ENCODE results near the gene CAPN15. TPM values are rescaled to one million over a fixed set of nuclear protein-coding genes. Genes with fewer than 3 reads are reported as not detected.
A peak's percentile ranks its signal among the peaks of the same experiment; 100 is the strongest.

The CAPN15 gene
- total and polyA plus RNA-seq, 9 of the 15 experiments (the other 6 are each of a cell fraction or from before 2014, with no cell fraction given) = 0.62 to 111 (median 14.2) TPM

GRCh38 chr16:566475-567372, 39.2 kb downstream of the CAPN15 start, which contains the start of gene NHLRC4 (continued):
- TF ChIP-seq PBX2 (CRISPR knock-in tag; IDR thresholded peaks at IDR 0.05; ENCODE audit: low read depth) (no peak), PBX2 (tag; conservative IDR thresholded peaks at IDR 0.05; ENCODE audit: low read depth) (peak; percentile 35; the same call in 1 of the 2 replicates), SMAD2 (IDR thresholded peaks at IDR 0.05; ENCODE audit: low read depth, low read length) (no peak), KDM4B (IDR thresholded peaks at IDR 0.05; ENCODE audit: borderline replicate concordance in 2 of 2, low read depth in 1 of 2) (no peak), E2F4 (CRISPR knock-in tag; IDR thresholded peaks at IDR 0.05; ENCODE audit: low read depth) (no peak), MXI1 (IDR thresholded peaks at IDR 0.05; ENCODE audit: low read depth, low read length) (no peak; the same call in 1 of the 2 replicates), DIDO1 (tag; IDR thresholded peaks at IDR 0.05; ENCODE audit: low read depth) (no peak), FIP1L1 (IDR thresholded peaks at IDR 0.05; ENCODE audit: low read depth, low read length, poor library complexity, severe bottlenecking) (no peak), PPARD (CRISPR knock-in tag; IDR thresholded peaks at IDR 0.05) (no peak), STAT5A (IDR thresholded peaks at IDR 0.05; ENCODE audit: borderline replicate concordance, low read length) (no peak), NR0B1 (IDR thresholded peaks at IDR 0.05; ENCODE audit: partially characterized antibody) (no peak), BRF2 (IDR thresholded peaks at IDR 0.05; ENCODE audit: borderline replicate concordance, insufficient read depth, insufficient read length) (no peak), ZNF512 (tag; IDR thresholded peaks at IDR 0.05) (no peak), VEZF1 (CRISPR knock-in tag; IDR thresholded peaks at IDR 0.05) (peak; percentile 100), NFIC (IDR thresholded peaks at IDR 0.05) (no peak)

Data from K562 (cell line).